Measurements from ENCODE around the gene NF1.
A peak's percentile ranks its signal among the peaks of the same experiment; 100 is the strongest.
"Not testable (repeated sequence)": the region's sequence is repeated elsewhere in the genome, so short reads cannot be mapped to it uniquely, and the experiment has no call there.

The NF1 gene

DNA sequence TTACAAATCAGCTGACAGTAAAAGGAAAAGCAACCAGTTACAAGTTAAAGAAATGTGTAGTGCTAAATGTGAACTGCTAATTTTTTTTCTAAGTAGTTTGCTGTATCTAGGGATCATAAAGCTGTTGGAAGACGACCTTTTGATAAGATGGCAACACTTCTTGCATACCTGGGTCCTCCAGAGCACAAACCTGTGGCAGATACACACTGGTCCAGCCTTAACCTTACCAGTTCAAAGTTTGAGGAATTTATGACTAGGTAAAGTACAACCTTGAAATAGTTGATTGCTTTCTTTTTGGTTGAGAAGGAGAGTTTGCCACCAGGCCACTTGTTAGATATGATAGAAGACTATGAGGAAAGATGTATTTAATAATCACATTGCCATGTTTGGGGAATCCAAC is 166.8 kb downstream of the NF1 start:
- DNase-seq (ENCODE audit: low read depth), result no peak

DNA sequence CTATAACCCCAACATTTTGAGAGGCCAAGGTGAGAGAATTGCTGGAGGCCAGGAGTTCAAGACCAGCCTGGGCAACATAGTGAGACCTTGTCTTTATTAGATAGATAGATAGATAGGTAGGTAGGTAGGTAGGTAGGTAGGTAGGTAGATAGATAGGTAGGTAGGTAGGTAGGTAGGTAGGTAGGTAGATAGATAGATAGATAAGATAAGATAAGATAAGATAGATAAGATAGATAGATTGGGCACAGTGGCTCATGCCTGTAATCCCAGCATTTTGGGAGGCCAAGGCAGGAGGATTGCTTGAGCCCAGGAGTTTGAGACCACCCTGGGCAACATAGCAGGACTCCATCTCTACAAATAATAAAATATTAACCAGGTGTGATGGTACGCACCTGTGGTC is 168.1 kb downstream of the NF1 start:
- not testable (repeated sequence) for DNase-seq (ENCODE audit: low read depth)

DNA sequence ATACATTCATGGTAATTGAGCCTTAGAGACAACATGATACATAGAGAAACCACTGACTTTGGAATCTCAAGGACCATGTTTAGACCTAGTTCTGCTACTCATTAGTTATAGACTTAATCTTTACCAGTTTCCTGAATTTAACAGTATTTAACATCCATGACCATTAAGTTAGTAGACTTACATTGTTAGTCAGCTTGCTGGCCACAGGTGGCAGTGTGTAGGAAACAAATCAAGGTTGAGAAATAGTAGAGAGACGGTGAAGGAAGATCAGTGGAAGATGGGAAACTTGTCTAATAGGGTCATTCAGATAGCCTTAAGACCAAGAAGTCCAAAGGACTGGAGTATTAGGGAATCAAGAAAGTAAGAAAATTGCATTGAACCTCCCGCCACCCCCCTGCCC is 171.3 kb downstream of the NF1 start:
- no peak for DNase-seq (ENCODE audit: low read depth)

- no peak for DNase-seq (ENCODE audit: low read depth)
Measured at GRCh38 chr17:31269036-31269577, 174.3 kb downstream of the NF1 start.

DNA sequence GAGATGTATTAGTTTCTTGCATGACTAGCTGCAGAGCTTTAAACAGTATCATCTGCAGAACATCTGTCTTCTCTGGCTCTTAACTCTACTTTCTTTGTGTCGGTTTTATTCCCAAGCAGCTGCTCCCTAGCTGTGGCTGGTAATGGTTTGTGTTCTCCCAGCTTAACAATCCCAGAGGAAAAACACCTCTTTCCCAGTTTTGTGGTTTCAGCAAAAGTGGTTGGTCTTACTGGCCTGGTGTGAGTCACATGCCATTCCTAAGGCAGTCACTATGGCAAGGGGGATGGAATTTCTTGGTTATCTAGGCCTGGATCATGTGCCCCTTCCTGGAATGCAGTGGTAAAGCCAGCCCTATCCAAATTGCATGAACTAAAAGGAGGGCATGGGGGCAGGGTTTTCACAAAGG is 174.8 kb downstream of the NF1 start:
- DNase-seq (ENCODE audit: low read depth), result peak; percentile 87

- DNase-seq (ENCODE audit: low read depth), result no peak
Measured at GRCh38 chr17:31272236-31272635, 177.5 kb downstream of the NF1 start.

DNA sequence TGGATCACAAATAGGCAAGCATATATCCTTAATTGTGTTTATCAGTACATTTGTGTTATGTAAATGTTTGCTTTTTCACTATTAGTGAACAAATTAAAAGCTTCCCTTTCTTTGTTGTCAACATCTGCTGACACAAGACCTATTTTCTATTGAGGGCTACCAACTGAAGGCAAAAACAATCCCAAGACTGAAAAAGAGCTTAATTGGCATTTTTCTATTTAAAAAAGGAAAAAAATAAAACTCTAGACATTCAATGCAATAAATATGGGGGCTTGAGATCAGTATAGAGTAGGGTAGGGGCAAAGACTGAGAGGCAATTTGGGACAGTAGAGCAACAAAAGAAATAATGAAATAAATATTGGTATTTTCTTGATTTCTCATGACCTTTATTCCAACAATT is 178.0 kb downstream of the NF1 start:
- no peak for DNase-seq (ENCODE audit: low read depth)

- no peak for DNase-seq (ENCODE audit: low read depth)
Measured at GRCh38 chr17:31273516-31273915, 178.7 kb downstream of the NF1 start.

- no peak for DNase-seq (ENCODE audit: low read depth)
Measured at GRCh38 chr17:31274252-31274651, 179.5 kb downstream of the NF1 start.

- DNase-seq (ENCODE audit: low read depth), result no peak
Measured at GRCh38 chr17:31275116-31275515, 180.3 kb downstream of the NF1 start.

- DNase-seq (ENCODE audit: low read depth), result no peak
Measured at GRCh38 chr17:31279401-31279800, 184.6 kb downstream of the NF1 start.

GRCh38 chr17:31281061-31281460 is 186.3 kb downstream of the NF1 start:
- no peak for DNase-seq (ENCODE audit: low read depth)

DNA sequence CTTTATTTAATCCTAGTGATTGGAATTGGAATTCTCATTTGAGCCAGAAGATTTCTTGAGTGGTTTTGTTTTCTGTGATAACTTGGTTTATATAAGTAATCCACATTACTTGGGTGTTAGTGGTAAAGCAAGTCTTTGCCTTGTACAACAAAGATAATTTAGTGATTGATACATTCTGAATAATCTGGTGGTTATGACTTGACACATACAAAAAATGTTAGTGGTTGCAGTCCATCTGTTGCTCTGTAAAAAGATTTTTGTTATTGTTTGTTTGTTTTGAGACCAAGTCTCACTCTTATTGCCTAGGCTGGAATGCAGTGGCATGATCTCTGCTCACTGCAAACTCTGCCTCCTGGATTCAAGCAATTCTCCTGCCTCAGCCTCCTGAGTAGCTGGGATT is 189.1 kb downstream of the NF1 start:
- DNase-seq (ENCODE audit: low read depth), result no peak

GRCh38 chr17:31286587-31286986 is 191.8 kb downstream of the NF1 start:
- no peak for DNase-seq (ENCODE audit: low read depth)

DNA sequence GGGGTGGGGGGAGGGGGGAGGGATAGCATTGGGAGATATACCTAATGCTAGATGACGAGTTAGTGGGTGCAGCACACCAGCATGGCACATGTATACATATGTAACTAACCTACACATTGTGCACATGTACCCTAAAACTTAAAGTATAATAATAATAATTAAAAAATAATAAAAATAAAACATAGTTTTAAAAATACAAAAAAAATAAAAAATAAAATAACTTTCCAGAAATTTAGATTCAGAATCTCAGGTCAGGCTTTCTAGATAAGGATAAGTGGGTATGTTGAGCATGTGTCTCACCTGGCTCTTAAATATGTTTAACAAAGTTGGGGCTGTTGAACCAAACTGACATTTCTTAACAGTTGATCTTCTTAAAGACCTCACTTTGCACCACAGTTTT is 193.2 kb downstream of the NF1 start:
- DNase-seq (ENCODE audit: low read depth), result not testable (repeated sequence)

DNA sequence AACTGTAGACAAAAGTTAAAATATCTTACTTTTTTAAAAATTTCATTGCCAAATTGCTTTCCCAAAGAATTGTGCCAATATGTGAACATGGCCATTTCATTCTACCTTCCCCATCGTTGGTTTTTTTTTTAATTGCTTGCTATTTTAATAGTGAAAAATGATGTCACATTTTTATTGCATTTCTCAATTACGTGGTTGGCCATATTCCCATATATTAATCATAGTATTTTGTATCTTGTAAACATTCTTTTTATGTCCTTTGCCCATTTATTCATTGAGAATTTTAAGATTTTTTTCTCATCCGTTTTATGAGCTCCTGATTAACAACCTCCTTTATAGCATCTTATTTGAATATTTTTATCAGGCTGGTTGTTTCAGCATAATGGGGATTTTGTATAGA is 195.0 kb downstream of the NF1 start:
- no peak for DNase-seq (ENCODE audit: low read depth)

DNA sequence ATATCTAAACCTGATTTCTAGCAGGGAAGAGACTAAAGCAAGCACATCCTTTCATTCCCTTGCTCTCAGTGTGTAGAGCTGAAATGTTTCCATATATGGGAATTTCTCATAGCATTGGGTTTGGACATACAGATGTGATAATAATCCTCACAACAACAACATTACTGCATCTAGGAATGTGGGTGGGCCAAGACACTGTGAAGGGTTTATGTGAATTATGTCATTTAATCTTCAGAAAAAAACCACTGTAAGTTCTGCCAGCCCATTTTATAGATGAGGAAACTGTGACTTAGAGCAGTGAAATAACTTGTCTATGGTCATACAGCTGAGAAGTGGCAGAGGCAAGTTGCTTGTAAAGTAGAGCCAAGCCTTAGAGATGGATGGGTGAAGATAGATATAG is 197.0 kb downstream of the NF1 start:
- no peak for DNase-seq (ENCODE audit: low read depth)

- DNase-seq (ENCODE audit: low read depth), result no peak
Measured at GRCh38 chr17:31293581-31293980, 198.8 kb downstream of the NF1 start.

GRCh38 chr17:31294231-31294630 is 199.5 kb downstream of the NF1 start:
- no peak for DNase-seq (ENCODE audit: low read depth)

- no peak for DNase-seq (ENCODE audit: low read depth)
Measured at GRCh38 chr17:31294820-31295488, 200.2 kb downstream of the NF1 start.

- DNase-seq (ENCODE audit: low read depth), result no peak
Measured at GRCh38 chr17:31295489-31295871, 200.7 kb downstream of the NF1 start.

GRCh38 chr17:31296142-31296541 is 201.4 kb downstream of the NF1 start:
- no peak for DNase-seq (ENCODE audit: low read depth)

DNA sequence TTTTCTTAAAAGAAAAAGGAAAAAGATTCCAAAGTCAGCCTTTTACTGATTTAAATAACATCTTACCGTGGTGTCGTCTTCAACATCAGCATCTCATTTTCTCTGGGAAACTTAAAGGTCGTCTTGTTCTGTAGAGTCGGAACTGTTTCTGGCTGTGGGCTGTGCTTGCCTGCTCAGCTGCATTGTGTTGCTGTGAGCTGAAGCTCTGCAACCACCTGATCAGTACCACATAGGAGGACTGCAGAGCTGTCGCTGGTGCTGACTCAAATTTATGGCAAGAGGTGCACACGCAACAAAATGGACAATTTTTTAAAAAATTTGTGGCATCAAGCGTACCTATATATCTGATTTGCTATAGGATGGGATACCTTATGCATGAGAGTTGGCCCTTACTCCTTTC is 202.3 kb downstream of the NF1 start, which contains the start of gene OMG:
TSS of gene OMG (minus strand) at position 150 of the 400 bp plus-strand sequence. CDS start 908 bp downstream, outside the sequence.
- no peak for DNase-seq (ENCODE audit: low read depth)

DNA sequence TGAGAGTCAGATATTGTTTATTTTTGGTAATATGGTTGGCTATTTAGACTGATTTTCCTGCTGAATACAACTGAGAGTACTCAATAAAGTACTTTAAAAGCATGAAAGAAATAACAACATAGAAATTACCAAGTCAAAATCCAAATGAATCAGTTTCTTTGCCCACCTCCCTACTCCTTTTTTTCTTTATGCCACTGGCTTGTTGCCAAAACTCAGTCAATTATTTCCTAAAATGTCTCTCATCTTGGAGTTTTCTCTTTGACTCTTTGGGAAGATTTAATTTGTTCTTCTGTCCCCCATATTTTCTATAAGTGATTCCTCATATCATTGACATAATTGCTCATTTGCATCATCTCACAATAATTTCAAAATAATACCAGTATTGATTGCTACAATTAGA is 204.8 kb downstream of the NF1 start:
- DNase-seq (ENCODE audit: low read depth), result no peak
